ENCODE measurements around the gene P2RX4.
"Not testable (repeated sequence)": the region's sequence is repeated elsewhere in the genome, so short reads cannot be mapped to it uniquely, and the experiment has no call there.

The P2RX4 gene

DNA sequence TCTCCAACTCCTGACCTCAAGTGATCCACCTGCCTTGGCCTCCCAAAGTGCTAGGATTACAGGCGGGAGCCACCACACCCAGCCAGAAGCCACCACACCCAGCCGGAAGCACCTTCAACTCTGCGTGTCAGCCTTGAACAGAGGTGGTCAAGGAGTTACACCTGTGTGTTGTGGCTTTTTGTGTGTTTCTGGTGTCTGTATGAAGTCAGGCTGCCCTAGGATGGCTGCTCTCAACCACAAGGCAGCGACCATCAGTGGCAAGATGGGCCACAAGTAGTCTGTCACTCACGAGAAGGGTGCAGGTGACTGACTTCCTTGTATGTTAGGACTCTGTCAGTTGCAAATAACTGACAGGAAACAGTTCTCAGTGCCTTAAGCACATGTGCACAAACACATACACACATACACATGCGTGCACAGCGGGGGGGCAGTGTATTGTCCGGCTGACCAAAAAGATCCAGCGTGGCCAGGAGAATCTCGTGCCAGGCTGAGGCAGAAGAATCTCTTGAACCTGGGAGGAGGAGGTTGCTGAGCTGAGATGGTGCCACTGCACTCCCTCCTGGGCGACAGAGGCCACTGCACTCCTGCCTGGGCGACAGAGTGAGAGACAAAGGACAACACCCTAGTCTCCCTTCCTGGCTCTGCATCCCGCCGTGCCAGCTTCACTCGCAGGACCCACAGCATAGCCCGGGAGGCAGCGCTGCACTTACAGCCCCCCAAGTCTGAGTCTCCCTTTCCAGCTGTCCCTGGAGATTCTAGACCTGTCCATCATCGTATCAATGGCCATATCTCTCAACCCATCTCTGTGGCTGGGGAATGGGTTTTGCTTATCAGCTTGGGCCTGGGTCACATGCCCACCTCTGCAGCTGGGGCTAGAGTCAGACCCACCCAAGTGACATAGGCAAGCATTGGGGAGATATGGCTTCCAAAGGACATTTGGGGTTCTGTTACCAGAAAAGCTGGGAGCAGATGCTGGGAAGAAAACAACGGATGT is 13.7 kb downstream of the P2RX4 start:
- no peak for FAIRE-seq

GRCh38 chr12:121224591-121224990 is 14.7 kb downstream of the P2RX4 start:
- FAIRE-seq: no peak

GRCh38 chr12:121226399-121226798 is 16.5 kb downstream of the P2RX4 start:
- no peak for FAIRE-seq

DNA sequence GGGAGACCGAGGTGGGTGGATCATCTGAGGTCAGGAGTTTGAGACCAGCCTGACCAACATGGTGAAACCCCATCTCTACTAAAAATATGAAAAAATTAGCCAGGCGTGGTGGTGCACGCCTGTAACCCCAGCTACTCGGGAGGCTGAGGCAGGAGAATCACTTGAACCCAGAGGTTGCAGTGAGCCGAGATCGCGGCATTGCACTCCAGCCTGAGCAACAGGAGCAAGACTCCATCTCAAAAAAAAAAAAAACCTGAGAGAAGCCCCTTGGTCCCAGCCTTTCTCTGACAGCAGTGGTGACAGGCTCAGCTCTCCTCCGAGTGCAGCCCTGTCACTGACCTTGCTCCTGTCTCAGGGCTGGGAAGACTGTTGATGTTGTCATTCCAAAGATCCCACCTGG is 16.9 kb downstream of the P2RX4 start:
- FAIRE-seq: not testable (repeated sequence)

DNA sequence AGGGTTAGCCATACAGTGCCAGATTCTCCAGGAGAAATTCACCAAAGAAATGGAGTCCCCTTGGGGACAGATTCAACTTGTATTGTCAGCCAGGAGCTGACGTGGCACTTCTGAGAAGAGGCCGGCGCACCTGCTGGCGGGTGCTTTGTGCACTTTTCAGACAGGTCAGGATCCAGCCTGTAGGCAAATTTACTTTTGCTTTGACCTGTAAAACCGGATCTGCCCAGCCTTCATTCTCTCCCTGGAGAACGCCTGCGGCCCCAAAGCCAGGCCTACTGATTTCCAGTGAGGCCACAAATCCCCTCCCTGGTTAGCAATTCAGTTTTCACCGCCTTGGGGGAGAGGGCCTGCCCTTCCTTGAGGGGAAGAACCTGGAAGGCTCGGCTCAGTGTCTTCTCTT is 17.4 kb downstream of the P2RX4 start:
- FAIRE-seq: no peak

- FAIRE-seq: no peak
Observed at GRCh38 chr12:121228919-121229665, 19.2 kb downstream of the P2RX4 start.

- FAIRE-seq: not testable (repeated sequence)
Observed at GRCh38 chr12:121229826-121230537, 20.1 kb downstream of the P2RX4 start.

DNA sequence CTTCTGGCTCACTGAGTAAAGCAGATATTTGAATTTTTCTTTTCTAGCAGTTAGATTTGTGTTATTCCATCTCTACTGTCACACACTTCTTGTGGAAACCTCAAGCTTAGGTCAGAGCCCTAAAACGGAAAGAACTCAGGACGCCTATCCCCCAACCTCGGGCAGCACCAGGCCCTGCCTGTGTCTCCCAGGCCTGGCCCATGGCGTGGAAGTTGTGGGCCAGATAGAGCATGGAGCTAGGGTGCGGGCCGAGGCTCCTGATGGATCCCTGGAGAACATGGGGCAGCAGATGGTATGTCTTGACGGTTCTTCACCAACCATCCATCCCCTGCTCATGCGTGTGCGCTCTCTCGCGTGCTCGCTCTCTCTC is 20.6 kb downstream of the P2RX4 start:
- FAIRE-seq: no peak

GRCh38 chr12:121232163-121232562 is 22.2 kb downstream of the P2RX4 start:
- no peak for FAIRE-seq

DNA sequence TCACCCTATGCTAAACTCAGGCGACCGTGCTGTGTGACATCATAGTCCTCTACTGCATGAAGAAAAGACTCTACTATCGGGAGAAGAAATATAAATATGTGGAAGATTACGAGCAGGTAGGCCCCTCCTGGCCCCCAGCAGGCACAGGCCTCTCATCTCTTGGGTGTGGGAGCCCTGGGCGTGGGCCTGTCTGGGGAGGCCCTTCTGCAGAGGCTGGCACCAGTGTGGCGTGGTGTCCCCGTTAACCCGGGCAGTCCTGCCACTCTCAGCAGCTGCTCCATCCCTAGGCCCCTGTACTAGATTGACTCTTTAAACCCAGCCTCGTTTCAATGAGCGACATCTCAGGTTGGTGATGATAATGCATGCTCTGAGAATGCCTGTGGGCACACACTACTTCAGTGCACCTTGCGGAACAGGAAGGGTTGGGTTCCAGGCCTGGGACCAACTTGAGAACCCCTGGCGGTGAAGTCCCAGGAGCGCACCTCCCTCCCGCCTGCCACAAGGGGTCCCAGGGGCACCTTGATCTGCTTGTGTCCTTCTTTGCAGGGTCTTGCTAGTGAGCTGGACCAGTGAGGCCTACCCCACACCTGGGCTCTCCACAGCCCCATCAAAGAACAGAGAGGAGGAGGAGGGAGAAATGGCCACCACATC is 23.2 kb downstream of the P2RX4 start:
- no peak for FAIRE-seq

- FAIRE-seq: no peak
Observed at GRCh38 chr12:121233628-121234020, 23.7 kb downstream of the P2RX4 start.

GRCh38 chr12:121236776-121237175 is 26.8 kb downstream of the P2RX4 start:
- no peak for FAIRE-seq

DNA sequence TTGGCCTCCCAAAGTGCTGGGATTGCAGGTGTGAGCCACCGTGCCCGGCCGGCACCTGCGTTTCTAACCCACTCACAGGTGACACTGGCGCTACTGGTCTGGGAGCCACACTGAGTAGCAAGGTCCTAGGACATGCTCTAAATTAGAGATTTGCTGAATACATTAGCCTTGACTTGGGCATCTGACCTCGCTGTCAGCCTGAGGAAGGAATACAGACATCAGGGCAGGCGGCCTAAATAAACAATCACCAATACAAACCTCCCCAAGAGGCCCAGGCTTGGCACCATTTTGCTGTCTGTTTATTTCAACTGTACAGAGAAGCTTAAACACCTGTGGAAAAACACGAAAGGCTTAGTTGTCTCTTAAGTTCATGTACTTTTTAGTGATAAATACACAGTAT is 27.5 kb downstream of the P2RX4 start:
- FAIRE-seq: no peak

DNA sequence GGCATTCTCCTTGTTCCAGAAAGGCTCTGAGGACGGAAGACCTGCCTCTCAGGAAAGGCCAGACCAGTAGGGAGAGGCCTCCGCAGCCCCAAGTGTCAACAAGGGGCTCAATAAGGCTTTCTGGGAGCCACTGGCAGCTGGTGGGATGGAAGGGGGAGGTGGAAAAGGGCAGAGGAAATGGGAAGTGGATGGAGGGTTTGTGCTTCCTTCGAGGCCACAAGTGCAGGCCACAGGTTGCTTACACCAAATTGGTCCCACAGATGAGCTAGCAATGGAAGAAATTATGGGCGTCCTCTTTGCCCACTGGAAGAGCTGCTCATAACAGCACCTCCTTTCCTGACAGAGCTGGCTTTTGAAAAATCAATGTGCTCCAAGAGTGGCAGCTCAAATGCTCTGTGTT is 28.2 kb downstream of the P2RX4 start:
- FAIRE-seq: no peak

GRCh38 chr12:121238604-121239350 is 28.8 kb downstream of the P2RX4 start:
- no peak for FAIRE-seq

DNA sequence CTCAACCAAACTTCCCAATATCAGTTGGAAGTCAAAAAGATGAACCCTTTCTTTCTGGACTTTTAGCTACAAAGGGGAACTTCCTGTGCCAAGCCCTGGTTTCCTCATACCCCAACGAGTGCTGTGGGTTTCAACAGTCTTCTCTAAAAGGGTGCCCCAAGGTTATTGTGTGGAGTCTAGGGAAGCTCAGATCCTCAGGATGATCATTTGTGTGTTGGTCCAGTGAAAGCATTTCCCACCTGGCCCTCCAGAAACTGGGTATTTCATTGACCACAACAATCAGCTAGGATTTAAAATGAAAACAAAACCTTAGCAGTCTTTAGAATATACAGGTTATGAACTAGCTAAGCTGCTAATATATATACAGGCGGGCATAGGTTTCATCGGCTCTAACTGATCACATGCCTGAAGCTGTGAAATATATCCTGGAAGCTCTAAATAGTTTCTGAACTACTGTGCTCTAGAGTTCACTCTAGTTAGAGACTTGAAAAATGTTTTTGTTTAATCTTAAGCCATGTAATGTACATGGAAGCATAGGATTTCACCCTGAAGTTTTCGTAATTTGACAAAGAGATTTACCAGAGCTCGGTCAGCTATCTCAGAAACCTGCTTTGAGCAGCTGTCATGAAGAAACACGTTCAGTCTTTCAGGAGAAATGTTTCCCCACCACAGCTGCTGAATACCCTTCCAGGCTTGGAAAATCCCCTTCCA is 29.6 kb downstream of the P2RX4 start:
- no peak for FAIRE-seq

GRCh38 chr12:121240062-121240420 is 30.1 kb downstream of the P2RX4 start:
- FAIRE-seq: no peak

- FAIRE-seq: no peak
Observed at GRCh38 chr12:121240484-121241101, 30.7 kb downstream of the P2RX4 start.

DNA sequence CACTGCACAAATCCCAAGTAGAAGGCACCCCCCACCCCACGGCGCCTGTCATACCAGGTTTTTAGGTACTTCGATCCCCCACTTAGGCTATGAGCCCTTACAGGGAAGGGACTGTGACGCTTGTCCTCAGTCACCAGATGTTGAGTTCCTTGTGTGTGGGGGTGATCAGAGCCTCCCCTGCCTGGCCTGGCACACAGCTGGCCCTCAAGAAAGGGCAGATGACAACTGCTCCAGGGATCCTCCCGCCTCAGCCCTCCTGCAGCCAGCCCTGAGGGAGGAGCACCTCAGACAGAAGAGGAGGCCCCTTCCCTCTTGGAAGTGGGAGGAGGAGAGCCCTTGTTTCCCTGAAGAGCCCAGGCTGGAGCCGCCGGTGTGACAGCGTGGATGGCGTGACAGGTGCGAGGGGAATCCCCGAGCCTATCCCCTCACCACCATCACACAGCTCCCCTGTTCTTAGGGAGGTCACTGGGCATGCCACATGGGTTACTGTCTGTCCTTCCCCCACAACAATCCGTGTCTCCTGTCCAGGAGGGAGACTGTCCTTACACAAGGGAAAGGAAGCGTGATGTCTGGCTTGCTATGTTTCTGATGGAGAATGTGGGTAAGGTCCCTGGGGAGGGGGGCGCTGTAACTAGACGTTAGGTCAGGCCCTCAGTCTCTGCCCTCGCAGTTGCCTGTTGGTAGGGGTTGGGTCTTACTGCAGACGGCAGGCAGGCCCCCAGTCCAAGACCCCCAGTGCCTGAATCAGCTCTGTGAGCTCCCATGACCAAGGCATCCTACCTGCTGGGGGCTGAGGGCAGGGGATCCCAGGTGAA is 31.4 kb downstream of the P2RX4 start:
- no peak for FAIRE-seq

GRCh38 chr12:121245031-121245430 is 35.1 kb downstream of the P2RX4 start:
- FAIRE-seq: no peak

All from islet of Langerhans (tissue), 1 donor.